Measurements from ENCODE around the gene CHORDC1. TPM values are rescaled to one million over a fixed set of nuclear protein-coding genes. Genes with fewer than 3 reads are reported as not detected.

CHORDC1 gene
- polyA plus RNA-seq, 1 of the 3 experiments (the other 2 are of a cell fraction), result 12.1 TPM

DNA sequence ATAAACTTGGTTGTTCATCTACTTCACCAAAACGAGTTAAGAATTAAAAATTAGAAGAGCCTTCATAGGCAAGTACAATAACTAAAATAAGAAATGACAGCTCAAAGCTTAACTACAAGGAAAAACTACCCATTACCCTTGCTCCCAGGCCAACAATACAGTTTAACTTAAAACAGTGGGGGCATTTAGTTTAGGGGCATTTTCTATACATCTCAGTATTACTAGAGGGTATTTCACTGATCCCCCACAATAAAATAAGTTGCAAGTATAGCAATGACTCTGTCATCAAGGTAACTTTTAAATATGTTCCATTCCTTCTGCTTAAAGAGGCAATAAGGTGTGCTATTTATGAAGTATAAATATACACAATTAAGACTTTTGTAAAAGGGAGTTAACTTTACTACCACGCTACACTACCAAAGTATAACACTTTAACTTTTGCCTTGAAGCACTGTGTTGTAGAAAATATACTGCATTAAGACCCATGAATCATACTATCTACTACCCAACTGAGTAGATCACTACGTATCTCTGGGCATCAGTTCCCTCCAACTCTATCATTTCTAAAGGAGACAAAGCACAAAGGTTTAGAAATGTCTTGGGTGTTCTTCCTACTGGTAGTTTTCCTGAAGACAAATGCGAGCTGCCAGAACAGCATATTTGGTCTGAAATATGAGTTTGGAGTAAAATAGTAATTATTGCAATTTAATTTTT, 29.8 kb downstream of the CHORDC1 start:
- no peak for DNase-seq
- ChIA-PET POLR2A (no interaction called here), CTCF (interaction anchor here (3.9 kb wide), 1 partner anchor 12 kb away, joined by 19 read pairs; no protein-coding TSS in a partner anchor)
- no peak overlapping the region for H3K4me2 ChIP-seq
- WGBS (ENCODE audit: low lambda C conversion rate), result 92% methylated on average over 4 of the region's 4 CpGs
- no peaks in the 10 kb centered on the region for H3K79me2 ChIP-seq (ENCODE audit: insufficient read depth)
- no peak overlapping the region for H3K4me3 ChIP-seq (ENCODE audit: low read depth in 2 of 2, low read length in 1 of 2)
- H3K9me2 ChIP-seq, result no peaks in the 10 kb centered on the region
- H2AFZ ChIP-seq (ENCODE audit: low read depth), result no peak overlapping the region
- TF ChIP-seq POLR2AphosphoS5 (IDR thresholded peaks at IDR 0.05; ENCODE audit: low read depth, low read length) (no peak), YY1 (IDR thresholded peaks at IDR 0.05; ENCODE audit: low read depth) (no peak), SIN3A (IDR thresholded peaks at IDR 0.05; ENCODE audit: borderline replicate concordance, low read depth, low read length) (no peak), RCOR1 (IDR thresholded peaks at IDR 0.05; ENCODE audit: low read length) (no peak), MEF2A (IDR thresholded peaks at IDR 0.05; ENCODE audit: borderline replicate concordance, low read depth) (no peak), NFIC (IDR thresholded peaks at IDR 0.05; ENCODE audit: borderline replicate concordance) (no peak), RFX5 (IDR thresholded peaks at IDR 0.05; ENCODE audit: low read length) (no peak), GABPA (IDR thresholded peaks at IDR 0.05; ENCODE audit: low read depth) (no peak), TAF1 (IDR thresholded peaks at IDR 0.05; ENCODE audit: borderline replicate concordance, low read depth, low read length) (no peak)
- TF ChIP-seq, protein P1, sequence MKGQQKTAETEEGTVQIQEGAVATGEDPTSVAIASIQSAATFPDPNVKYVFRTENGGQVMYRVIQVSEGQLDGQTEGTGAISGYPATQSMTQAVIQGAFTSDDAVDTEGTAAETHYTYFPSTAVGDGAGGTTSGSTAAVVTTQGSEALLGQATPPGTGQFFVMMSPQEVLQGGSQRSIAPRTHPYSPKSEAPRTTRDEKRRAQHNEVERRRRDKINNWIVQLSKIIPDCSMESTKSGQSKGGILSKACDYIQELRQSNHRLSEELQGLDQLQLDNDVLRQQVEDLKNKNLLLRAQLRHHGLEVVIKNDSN (IDR thresholded peaks at IDR 0.05; ENCODE audit: borderline replicate concordance, low read depth), result no peak
- TF ChIP-seq, protein P2, sequence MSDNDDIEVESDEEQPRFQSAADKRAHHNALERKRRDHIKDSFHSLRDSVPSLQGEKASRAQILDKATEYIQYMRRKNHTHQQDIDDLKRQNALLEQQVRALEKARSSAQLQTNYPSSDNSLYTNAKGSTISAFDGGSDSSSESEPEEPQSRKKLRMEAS (IDR thresholded peaks at IDR 0.05; ENCODE audit: low read depth), result no peak
- TF ChIP-seq, protein P3, sequence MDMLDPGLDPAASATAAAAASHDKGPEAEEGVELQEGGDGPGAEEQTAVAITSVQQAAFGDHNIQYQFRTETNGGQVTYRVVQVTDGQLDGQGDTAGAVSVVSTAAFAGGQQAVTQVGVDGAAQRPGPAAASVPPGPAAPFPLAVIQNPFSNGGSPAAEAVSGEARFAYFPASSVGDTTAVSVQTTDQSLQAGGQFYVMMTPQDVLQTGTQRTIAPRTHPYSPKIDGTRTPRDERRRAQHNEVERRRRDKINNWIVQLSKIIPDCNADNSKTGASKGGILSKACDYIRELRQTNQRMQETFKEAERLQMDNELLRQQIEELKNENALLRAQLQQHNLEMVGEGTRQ (IDR thresholded peaks at IDR 0.05; ENCODE audit: borderline replicate concordance, low read depth, low read length), result no peak
- TF ChIP-seq, protein P4, sequence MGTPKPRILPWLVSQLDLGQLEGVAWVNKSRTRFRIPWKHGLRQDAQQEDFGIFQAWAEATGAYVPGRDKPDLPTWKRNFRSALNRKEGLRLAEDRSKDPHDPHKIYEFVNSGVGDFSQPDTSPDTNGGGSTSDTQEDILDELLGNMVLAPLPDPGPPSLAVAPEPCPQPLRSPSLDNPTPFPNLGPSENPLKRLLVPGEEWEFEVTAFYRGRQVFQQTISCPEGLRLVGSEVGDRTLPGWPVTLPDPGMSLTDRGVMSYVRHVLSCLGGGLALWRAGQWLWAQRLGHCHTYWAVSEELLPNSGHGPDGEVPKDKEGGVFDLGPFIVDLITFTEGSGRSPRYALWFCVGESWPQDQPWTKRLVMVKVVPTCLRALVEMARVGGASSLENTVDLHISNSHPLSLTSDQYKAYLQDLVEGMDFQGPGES (IDR thresholded peaks at IDR 0.05; ENCODE audit: low read depth, low read length), result no peak
- no peak overlapping the region for H3K9ac ChIP-seq
- H3F3A ChIP-seq (replicated peaks; ENCODE audit: insufficient read depth), result peaks cover 5% of the 10 kb centered on the region
- H3K27me3 ChIP-seq (ENCODE audit: insufficient read depth), result no peaks in the 10 kb centered on the region
- no peak overlapping the region for H3K27ac ChIP-seq (ENCODE audit: low read depth in 2 of 2, low read length in 1 of 2)
- no peaks in the 10 kb centered on the region; a peak in 2 of 4 replicates for H3K4me1 ChIP-seq (ENCODE audit: control insufficient read depth in 1 of 2, insufficient read depth in 2 of 2, low read depth in 1 of 2, low read length in 1 of 2)
- H4K20me1 ChIP-seq (ENCODE audit: insufficient read depth), result no peaks in the 10 kb centered on the region
- H3K9me3 ChIP-seq, result no peaks in the 10 kb centered on the region
- peaks cover 17 to 35% of the 10 kb centered on the region in 2 experiments for H3K36me3 ChIP-seq (replicated peaks in 1 of 2; ENCODE audit: control insufficient read depth in 1 of 2, insufficient read depth in 2 of 2, low read length in 1 of 2)

DNA sequence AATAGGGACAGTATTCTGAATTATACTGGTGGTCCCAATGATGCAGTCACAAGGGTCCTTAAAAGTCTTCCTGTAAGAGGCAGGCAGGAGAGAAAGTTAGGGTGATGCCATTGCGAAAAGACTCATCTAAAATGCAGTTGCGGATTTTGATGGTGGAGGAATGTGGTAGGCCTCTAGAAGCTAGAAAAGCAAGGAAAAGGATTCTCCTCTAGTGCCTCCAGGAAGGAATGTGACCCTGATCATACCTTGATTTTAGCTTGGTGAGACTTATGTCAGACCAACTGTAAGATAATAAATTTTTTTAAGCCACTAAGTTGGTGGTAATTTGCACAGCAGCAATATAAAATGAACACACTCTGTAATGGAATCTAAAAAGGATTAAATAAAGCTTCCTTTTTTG, 33.8 kb downstream of the CHORDC1 start:
- DNase-seq, result no peak
- H3K9me3 ChIP-seq, result no peaks in the 10 kb centered on the region
- no peaks in the 10 kb centered on the region; a peak in 2 of 4 replicates for H3K4me1 ChIP-seq (ENCODE audit: control insufficient read depth in 1 of 2, insufficient read depth in 2 of 2, low read depth in 1 of 2, low read length in 1 of 2)
- H3K4me2 ChIP-seq, result no peak overlapping the region
- no peaks in the 10 kb centered on the region for H3K9me2 ChIP-seq
- no peak overlapping the region for H3K9ac ChIP-seq
- no peaks in the 10 kb centered on the region for H4K20me1 ChIP-seq (ENCODE audit: insufficient read depth)
- POLR2A ChIA-PET, result no interaction called here
- 97% methylated on average over 2 of the region's 2 CpGs for WGBS (ENCODE audit: low lambda C conversion rate)
- no peak overlapping the region for H2AFZ ChIP-seq (ENCODE audit: low read depth)
- peaks cover 5% of the 10 kb centered on the region for H3F3A ChIP-seq (replicated peaks; ENCODE audit: insufficient read depth)
- H3K4me3 ChIP-seq (ENCODE audit: low read depth in 2 of 2, low read length in 1 of 2), result no peak overlapping the region
- no peak overlapping the region for H3K27ac ChIP-seq (ENCODE audit: low read depth in 2 of 2, low read length in 1 of 2)
- H3K36me3 ChIP-seq (replicated peaks in 1 of 2; ENCODE audit: control insufficient read depth in 1 of 2, insufficient read depth in 2 of 2, low read length in 1 of 2), result peaks cover 15 to 18% of the 10 kb centered on the region in 2 experiments
- no peaks in the 10 kb centered on the region for H3K79me2 ChIP-seq (ENCODE audit: insufficient read depth)
- CTCF ChIA-PET, result interaction anchor here (1.1 to 3.1 kb wide), 3 partner anchors 16 to 54 kb away, joined by 3 to 16 read pairs (median 3); partner anchors contain the start of gene NAALAD2
- no peaks in the 10 kb centered on the region for H3K27me3 ChIP-seq (ENCODE audit: insufficient read depth)
- TF ChIP-seq RFX5 (IDR thresholded peaks at IDR 0.05; ENCODE audit: low read length) (no peak), FOXM1 (IDR thresholded peaks at IDR 0.05; ENCODE audit: low read depth) (no peak), RCOR1 (IDR thresholded peaks at IDR 0.05; ENCODE audit: low read length) (no peak), JUND (IDR thresholded peaks at IDR 0.05) (no peak), YY1 (IDR thresholded peaks at IDR 0.05; ENCODE audit: low read depth) (no peak), TAF1 (IDR thresholded peaks at IDR 0.05; ENCODE audit: borderline replicate concordance, low read depth, low read length) (no peak), SMC3 (IDR thresholded peaks at IDR 0.05; ENCODE audit: low read depth, low read length) (no peak), GATA2 (CRISPR knock-in tag; IDR thresholded peaks at IDR 0.05) (no peak), MEF2A (IDR thresholded peaks at IDR 0.05; ENCODE audit: borderline replicate concordance, low read depth) (no peak)
- TF ChIP-seq, protein P5, sequence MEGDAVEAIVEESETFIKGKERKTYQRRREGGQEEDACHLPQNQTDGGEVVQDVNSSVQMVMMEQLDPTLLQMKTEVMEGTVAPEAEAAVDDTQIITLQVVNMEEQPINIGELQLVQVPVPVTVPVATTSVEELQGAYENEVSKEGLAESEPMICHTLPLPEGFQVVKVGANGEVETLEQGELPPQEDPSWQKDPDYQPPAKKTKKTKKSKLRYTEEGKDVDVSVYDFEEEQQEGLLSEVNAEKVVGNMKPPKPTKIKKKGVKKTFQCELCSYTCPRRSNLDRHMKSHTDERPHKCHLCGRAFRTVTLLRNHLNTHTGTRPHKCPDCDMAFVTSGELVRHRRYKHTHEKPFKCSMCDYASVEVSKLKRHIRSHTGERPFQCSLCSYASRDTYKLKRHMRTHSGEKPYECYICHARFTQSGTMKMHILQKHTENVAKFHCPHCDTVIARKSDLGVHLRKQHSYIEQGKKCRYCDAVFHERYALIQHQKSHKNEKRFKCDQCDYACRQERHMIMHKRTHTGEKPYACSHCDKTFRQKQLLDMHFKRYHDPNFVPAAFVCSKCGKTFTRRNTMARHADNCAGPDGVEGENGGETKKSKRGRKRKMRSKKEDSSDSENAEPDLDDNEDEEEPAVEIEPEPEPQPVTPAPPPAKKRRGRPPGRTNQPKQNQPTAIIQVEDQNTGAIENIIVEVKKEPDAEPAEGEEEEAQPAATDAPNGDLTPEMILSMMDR (IDR thresholded peaks at IDR 0.05), result no peak
- TF ChIP-seq, protein P6, sequence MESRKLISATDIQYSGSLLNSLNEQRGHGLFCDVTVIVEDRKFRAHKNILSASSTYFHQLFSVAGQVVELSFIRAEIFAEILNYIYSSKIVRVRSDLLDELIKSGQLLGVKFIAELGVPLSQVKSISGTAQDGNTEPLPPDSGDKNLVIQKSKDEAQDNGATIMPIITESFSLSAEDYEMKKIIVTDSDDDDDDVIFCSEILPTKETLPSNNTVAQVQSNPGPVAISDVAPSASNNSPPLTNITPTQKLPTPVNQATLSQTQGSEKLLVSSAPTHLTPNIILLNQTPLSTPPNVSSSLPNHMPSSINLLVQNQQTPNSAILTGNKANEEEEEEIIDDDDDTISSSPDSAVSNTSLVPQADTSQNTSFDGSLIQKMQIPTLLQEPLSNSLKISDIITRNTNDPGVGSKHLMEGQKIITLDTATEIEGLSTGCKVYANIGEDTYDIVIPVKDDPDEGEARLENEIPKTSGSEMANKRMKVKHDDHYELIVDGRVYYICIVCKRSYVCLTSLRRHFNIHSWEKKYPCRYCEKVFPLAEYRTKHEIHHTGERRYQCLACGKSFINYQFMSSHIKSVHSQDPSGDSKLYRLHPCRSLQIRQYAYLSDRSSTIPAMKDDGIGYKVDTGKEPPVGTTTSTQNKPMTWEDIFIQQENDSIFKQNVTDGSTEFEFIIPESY (IDR thresholded peaks at IDR 0.05; ENCODE audit: borderline replicate concordance, low read depth), result no peak
- TF ChIP-seq, protein P2 (IDR thresholded peaks at IDR 0.05; ENCODE audit: low read depth), result no peak
